HUES48 (cell line): ENCODE measurements around the gene WDR36.

Source experiments
- H3K27ac ChIP-seq: one replicate; pipeline ENCODE4 v1.7.0; 2013; ENCODE audit warnings: low read depth, low read length, inconsistent platforms
- H3K27me3 ChIP-seq: 2 replicates; pipeline ENCODE4 v1.6.1; 2013; ENCODE audit warnings: mild to moderate bottlenecking, low read length; ENCODE audit not compliant: control insufficient read depth, insufficient read depth
- H3K36me3 ChIP-seq: 2 replicates; pipeline ENCODE4 v1.6.1; 2013; ENCODE audit warnings: low read length; ENCODE audit not compliant: control insufficient read depth, insufficient read depth
- H3K4me1 ChIP-seq: 2 replicates; pipeline ENCODE4 v1.6.1; 2013; ENCODE audit warnings: mild to moderate bottlenecking, low read length; ENCODE audit not compliant: control insufficient read depth, insufficient read depth
- H3K4me3 ChIP-seq: 2 replicates; pipeline ENCODE4 v1.5.1; 2013; ENCODE audit warnings: mild to moderate bottlenecking, low read depth, low read length
- H3K9ac ChIP-seq: 2 replicates; pipeline ENCODE4 v1.6.1; 2013; ENCODE audit warnings: mild to moderate bottlenecking, low read depth, low read length, moderate library complexity
- H3K9me3 ChIP-seq: 2 replicates; pipeline ENCODE4 v1.6.1; 2013; ENCODE audit warnings: low read length; ENCODE audit not compliant: control insufficient read depth, insufficient read depth

Gene WDR36

DNA sequence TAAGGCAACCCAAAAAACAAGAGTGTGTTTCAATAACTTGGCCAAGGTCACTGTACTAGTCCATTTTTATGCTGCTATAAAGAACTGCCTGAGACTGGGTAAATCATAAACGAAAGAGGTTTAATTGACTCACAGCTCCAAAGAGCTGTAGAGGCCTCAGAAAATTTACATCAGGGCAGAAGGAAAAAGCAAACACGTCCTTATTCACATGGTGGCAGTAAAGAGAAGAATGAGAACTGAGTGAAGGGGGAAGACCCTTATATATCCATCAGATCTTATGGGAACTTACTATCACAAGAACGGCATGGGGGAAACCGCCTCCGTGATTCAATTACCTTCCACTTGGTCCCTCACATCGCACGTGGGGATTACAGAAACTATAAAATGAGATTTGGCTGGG is 67.7 kb downstream of the WDR36 start:
- H3K4me1 ChIP-seq = no peaks in the 10 kb centered on the region
- H3K4me3 ChIP-seq = no peak overlapping the region
- no peaks in the 10 kb centered on the region for H3K36me3 ChIP-seq
- no peak overlapping the region for H3K9ac ChIP-seq
- H3K27ac ChIP-seq = no peak overlapping the region
- no peaks in the 10 kb centered on the region for H3K9me3 ChIP-seq
- no peaks in the 10 kb centered on the region for H3K27me3 ChIP-seq

- Histone ChIP-seq H3K36me3 (no peaks in the 10 kb centered on the region), H3K27me3 (no peaks in the 10 kb centered on the region), H3K9me3 (no peaks in the 10 kb centered on the region), H3K27ac (no peak overlapping the region), H3K9ac (no peak overlapping the region), H3K4me1 (0 out of 2 replicates have a peak, but pooled peaks cover 2% of the 10 kb centered on the region), H3K4me3 (no peak overlapping the region)
Measured at GRCh38 chr5:111163000-111163399, 70.9 kb downstream of the WDR36 start.

DNA sequence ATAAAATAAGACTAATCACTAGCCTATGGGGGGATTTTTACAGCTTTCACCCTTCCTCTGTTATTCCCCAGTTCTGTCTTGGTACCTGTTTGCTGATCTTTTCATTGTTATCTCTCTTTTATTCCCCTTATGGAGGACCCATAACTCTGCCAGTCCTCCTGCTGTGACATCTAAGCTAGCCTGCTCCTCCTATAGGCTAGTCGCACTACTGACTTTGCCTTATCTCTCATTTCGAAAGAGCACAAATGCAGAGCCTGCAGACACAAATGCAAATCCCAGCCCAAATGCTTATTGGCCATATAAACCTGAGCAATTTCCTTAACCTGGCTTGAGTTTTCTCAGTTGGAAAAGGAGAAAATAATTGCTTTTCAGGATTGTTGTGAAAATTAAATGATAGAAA is 72.9 kb downstream of the WDR36 start:
- Histone ChIP-seq H3K36me3 (no peaks in the 10 kb centered on the region), H3K27ac (no peak overlapping the region), H3K4me3 (no peak overlapping the region), H3K4me1 (0 out of 2 replicates have a peak, but pooled peaks cover 10% of the 10 kb centered on the region), H3K9me3 (no peaks in the 10 kb centered on the region), H3K9ac (no peak overlapping the region), H3K27me3 (no peaks in the 10 kb centered on the region)

- H3K9me3 ChIP-seq = no peaks in the 10 kb centered on the region
- no peak overlapping the region for H3K27ac ChIP-seq
- no peaks in the 10 kb centered on the region for H3K36me3 ChIP-seq
- no peak overlapping the region for H3K4me3 ChIP-seq
- no peak overlapping the region for H3K9ac ChIP-seq
- H3K27me3 ChIP-seq = no peaks in the 10 kb centered on the region
- peaks cover 10% of the 10 kb centered on the region; the same call in 1 of the 2 replicates for H3K4me1 ChIP-seq
Measured at GRCh38 chr5:111167551-111167950, 75.4 kb downstream of the WDR36 start.

- no peak overlapping the region for H3K4me3 ChIP-seq
Measured at GRCh38 chr5:111168608-111169007, 76.5 kb downstream of the WDR36 start.

DNA sequence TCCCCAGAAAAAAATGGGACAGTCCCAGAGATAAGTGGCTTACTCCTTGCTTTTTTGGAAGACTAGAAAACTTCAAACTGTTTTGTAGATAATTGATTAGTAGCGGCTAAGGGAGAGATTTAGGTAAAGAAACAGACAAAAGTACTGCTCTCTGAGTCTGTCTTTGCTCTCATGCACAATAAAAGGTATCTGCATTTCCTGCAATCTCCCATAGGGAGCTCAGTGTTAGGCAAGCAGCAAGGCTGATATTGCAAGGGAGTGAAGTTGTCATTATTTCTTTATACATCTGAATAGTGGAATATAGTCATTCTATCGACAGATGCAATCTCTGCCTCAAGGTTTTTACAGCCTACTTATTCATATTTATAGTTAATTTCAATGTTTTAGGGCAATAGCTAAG is 77.1 kb downstream of the WDR36 start:
- Histone ChIP-seq H3K4me1 (peaks cover 10% of the 10 kb centered on the region; the same call in 1 of the 2 replicates), H3K9me3 (no peaks in the 10 kb centered on the region), H3K27me3 (no peaks in the 10 kb centered on the region), H3K27ac (no peak overlapping the region), H3K4me3 (no peak overlapping the region), H3K9ac (no peak overlapping the region), H3K36me3 (no peaks in the 10 kb centered on the region)

More at GRCh38 chr5:111168608-111169007, 76.5 kb downstream of the WDR36 start:
- Histone ChIP-seq H3K36me3 (no peaks in the 10 kb centered on the region), H3K4me1 (peaks cover 10% of the 10 kb centered on the region; the same call in 1 of the 2 replicates), H3K9me3 (no peaks in the 10 kb centered on the region), H3K9ac (no peak overlapping the region), H3K27ac (no peak overlapping the region), H3K27me3 (no peaks in the 10 kb centered on the region)

DNA sequence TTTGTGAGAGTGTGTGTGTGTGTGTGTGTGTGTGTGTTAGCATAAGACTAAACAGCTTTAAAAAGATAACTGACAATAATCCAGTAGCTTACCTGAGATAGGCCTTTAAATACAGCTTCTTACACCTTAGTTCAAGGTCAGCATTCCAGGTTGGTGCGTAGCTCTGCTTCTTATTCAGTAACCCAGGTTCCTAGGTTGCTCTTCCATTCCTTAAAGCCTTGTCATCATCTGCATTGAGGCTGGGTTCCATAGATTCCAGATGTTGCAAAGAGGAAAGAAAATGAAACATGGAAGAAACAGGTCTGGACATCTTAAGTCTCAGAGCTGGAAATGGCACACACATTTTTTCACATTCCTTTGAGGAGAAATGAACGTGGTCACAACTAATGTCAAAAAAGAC is 78.1 kb downstream of the WDR36 start:
- Histone ChIP-seq H3K27me3 (no peaks in the 10 kb centered on the region), H3K9me3 (no peaks in the 10 kb centered on the region), H3K36me3 (no peaks in the 10 kb centered on the region), H3K4me1 (peaks cover 8% of the 10 kb centered on the region; the same call in 1 of the 2 replicates), H3K9ac (no peak overlapping the region), H3K27ac (no peak overlapping the region), H3K4me3 (no peak overlapping the region)

GRCh38 chr5:111172504-111172903 is 80.4 kb downstream of the WDR36 start:
- peaks cover 8% of the 10 kb centered on the region; the same call in 1 of the 2 replicates for H3K4me1 ChIP-seq
- no peak overlapping the region for H3K27ac ChIP-seq
- no peaks in the 10 kb centered on the region for H3K36me3 ChIP-seq
- no peak overlapping the region for H3K4me3 ChIP-seq
- H3K9me3 ChIP-seq = no peaks in the 10 kb centered on the region
- no peak overlapping the region for H3K9ac ChIP-seq
- no peaks in the 10 kb centered on the region for H3K27me3 ChIP-seq

- no peak overlapping the region for H3K4me3 ChIP-seq
- H3K27me3 ChIP-seq = no peaks in the 10 kb centered on the region
- no peak overlapping the region for H3K27ac ChIP-seq
- peaks cover 8% of the 10 kb centered on the region; the same call in 1 of the 2 replicates for H3K4me1 ChIP-seq
- no peaks in the 10 kb centered on the region for H3K36me3 ChIP-seq
- H3K9me3 ChIP-seq = no peaks in the 10 kb centered on the region
- H3K9ac ChIP-seq = no peak overlapping the region
Measured at GRCh38 chr5:111173476-111173875, 81.3 kb downstream of the WDR36 start.
